GM11168 (cell line): ENCODE results near the gene PRM3.

ENCODE experiments used
- in situ Hi-C: fragments of 300-500 bp; cut with MboI; formaldehyde crosslinking; loops from one replicate; pipeline ENCODE4 v1.12.0; 2022; ENCODE audit warnings: low sequenced_read_pairs; ENCODE audit not compliant: unreplicated experiment

Gene PRM3

GRCh38 chr16:11250091-11250785 is 23.2 kb downstream of the PRM3 start:
- in situ Hi-C loops = no loop called here

GRCh38 chr16:11249233-11250061 is 24.0 kb downstream of the PRM3 start:
- in situ Hi-C loops = loop anchor here (5.0 kb wide), 1 partner anchor 282 kb away; no protein-coding TSS in a partner anchor

- in situ Hi-C loops = loop anchor here (5.0 kb wide), 1 partner anchor 281 kb away; no protein-coding TSS in a partner anchor
Observed at GRCh38 chr16:11248133-11248532, 25.3 kb downstream of the PRM3 start.

- in situ Hi-C loops = loop anchor here (5.0 kb wide), 1 partner anchor 279 kb away; no protein-coding TSS in a partner anchor
Observed at GRCh38 chr16:11245988-11246387, 27.4 kb downstream of the PRM3 start.

GRCh38 chr16:11245222-11245737 is 28.1 kb downstream of the PRM3 start:
- in situ Hi-C loops = loop anchor here (5.0 kb wide), 1 partner anchor 278 kb away; no protein-coding TSS in a partner anchor

- in situ Hi-C loops = no loop called here
Observed at GRCh38 chr16:11242658-11243057, 30.8 kb downstream of the PRM3 start.

GRCh38 chr16:11241480-11242204 is 31.8 kb downstream of the PRM3 start:
- in situ Hi-C loops = no loop called here

- in situ Hi-C loops = no loop called here
Observed at GRCh38 chr16:11240636-11241473, 32.6 kb downstream of the PRM3 start.

GRCh38 chr16:11239644-11240632 is 33.5 kb downstream of the PRM3 start:
- in situ Hi-C loops = no loop called here

- in situ Hi-C loops = no loop called here
Observed at GRCh38 chr16:11238272-11239202, 34.9 kb downstream of the PRM3 start.

GRCh38 chr16:11236461-11237254 is 36.8 kb downstream of the PRM3 start:
- in situ Hi-C loops = no loop called here

GRCh38 chr16:11235703-11235991 is 37.8 kb downstream of the PRM3 start:
- in situ Hi-C loops = no loop called here

GRCh38 chr16:11234884-11235702 is 38.3 kb downstream of the PRM3 start:
- in situ Hi-C loops = no loop called here

- in situ Hi-C loops = no loop called here
Observed at GRCh38 chr16:11233727-11234376, 39.6 kb downstream of the PRM3 start.
